ENCODE data around the gene CNR2.
"Not testable (repeated sequence)": the region's sequence is repeated elsewhere in the genome, so short reads cannot be mapped to it uniquely, and the experiment has no call there.

The CNR2 gene

DNA sequence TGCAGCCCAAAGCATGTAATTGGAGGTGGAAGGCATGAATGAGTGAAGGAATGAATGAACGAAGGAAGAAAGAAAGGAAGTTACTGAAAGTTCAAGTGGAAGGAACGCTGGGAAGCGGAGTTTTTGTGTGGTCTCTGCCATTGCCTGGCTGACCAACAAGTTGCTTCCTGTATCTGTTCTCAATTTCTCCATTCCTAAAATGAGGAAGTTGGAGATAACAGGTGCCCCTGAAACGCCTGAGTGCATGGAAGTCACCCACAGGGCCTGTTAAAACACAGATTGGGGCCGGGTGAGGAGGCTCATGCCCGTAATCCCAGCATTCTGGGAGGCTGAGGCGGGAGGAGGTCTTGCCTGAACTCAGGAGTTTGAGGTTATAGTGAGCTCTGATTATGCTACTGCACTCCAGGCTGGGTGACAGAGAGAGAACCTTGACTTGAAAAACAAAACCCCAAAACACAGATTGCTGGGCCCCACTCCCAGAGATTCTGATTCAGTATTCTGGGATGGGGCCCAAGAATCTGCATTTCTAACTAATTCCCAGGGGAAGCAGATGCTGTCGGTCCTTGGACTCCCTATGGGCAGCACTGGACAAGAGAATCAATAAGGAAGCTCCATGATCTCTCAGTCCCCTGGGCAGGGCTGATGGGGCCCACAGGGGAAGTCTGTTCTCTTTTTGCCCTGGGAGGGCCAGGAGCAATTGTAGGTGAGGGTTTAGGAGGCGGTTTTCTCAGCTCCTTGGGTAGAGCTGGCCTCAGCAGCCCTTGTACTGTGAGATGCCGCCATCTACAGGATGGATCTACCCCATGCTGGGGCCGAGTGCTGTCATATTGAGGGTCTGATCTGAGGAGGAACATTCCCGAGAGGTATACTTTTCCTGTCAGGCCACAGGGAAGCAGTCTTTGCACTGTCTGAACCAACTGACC lies 3.3 kb upstream of the CNR2 start:
- no peak for DNase-seq (ENCODE audit: low read depth)

GRCh38 chr1:23915466-23915865 lies 2.3 kb upstream of the CNR2 start:
- no peak for DNase-seq (ENCODE audit: low read depth)

DNA sequence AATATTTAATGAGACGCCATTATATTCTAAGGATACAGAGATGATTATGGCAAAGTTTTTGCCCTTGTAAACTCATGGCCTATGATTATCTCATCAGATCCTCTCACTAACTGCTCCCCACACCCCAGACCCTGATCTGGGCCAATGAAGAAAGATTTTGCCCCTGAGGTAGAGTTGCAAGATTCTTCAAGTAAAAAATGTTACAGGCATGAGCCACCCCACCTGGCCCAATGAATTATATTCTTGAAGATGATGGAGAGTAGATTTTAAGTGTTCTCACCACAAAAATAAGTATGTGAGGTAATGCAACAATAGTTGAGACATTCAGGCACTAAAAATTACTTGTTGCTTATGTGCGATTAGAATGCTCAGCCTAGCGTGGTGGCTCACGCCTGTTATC lies 1.8 kb upstream of the CNR2 start:
- no peak for DNase-seq (ENCODE audit: low read depth)

GRCh38 chr1:23911921-23912320 lies 1.2 kb downstream of the CNR2 start:
- DNase-seq (ENCODE audit: low read depth) = no peak

DNA sequence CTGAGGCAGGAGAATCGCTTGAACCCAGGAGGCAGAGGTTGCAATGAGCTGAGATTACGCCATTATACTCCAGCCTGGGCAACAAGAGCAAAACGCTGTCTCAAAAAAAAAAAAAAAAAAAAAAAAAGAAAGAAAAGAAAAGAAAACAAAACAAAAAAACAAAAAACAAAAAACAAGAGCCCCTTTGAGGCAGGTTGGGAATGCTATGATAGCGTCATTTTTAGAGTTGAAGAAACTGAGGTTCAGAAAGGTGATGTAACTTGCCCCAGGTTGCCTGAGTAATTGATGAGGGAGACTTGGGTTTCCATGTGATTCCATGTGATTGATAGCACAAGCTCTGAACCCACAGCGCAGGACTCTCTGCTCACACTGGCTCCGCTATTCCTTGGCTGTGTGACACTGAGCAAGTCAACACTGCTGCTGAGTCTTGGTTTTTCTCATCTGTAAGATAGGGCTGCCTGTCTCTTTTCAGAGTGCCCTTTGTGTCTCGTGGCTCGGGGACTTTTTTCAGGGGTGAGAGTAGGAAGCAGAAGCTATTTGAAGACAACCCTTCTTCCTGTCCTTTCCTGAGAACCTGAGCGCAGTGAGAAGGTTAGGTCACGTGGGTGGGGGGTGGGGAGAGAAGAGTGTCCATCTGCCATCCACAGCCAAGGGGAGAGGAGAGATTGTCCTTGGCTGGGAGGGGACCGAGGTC lies 2.5 kb downstream of the CNR2 start:
- no peak for DNase-seq (ENCODE audit: low read depth)

- no peak for DNase-seq (ENCODE audit: low read depth)
Measured at GRCh38 chr1:23910144-23910543, 3.0 kb downstream of the CNR2 start.

DNA sequence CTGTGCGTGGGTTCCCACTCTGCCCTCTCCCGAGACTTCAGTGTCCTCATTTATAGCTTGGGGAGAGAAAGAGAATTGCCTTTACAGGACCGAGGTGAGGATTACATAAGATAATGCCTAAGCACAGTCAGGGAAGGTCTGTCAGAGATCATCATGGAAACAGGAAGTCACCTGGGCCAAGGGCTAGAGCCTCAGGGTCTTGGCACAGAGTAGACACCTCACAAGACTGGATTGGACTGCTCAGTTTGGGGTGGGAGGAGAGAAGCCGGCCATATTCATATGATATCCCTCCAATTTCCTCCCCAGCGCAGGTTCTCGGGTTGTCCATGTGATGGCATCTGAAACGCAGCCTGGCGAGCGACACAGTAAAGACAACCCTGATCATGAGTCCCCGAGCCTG lies 3.8 kb downstream of the CNR2 start:
- no peak for DNase-seq (ENCODE audit: low read depth)

DNA sequence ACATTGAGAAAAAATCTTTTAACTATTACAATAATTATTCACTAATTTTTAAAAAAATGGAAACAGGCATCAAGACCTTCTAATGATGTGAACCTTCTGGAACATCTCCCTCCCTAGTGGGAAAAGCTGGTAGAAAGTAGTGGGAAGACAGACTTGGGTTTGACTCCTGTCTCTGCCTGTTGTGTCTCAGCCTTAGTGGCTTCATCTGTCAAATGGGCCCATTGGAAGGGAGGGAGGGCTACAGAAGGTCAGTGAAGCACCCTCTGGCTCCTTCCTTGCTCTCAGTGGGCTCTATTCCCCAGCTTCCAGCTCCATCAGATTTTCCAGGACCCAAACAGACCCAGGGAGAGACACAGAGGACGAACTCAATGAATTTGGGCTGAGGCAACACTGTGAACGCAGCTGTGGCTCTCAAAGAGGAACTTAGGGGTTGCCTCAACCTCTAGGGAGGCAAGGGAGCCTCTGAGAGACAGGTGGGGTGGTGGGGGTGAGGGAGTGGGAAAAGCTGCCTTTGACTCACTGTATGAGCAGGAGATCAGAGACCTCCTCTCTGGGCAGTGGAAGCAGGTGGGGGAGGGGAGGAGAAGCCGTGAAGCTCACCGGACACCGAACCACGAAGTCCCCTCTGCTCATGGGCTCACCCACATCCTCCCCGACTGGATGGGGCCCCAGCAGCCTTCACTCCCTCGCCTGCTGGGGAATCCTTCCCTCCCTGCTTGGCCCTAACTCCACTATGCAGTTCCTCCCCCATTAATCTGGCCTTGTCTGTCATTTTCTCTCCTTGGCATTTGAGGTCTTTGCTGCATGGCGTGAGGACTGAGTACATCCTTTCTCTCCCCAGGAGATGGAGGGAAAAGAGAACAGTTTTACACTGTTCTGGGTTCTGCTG lies 4.5 kb downstream of the CNR2 start:
- DNase-seq (ENCODE audit: low read depth) = no peak

DNA sequence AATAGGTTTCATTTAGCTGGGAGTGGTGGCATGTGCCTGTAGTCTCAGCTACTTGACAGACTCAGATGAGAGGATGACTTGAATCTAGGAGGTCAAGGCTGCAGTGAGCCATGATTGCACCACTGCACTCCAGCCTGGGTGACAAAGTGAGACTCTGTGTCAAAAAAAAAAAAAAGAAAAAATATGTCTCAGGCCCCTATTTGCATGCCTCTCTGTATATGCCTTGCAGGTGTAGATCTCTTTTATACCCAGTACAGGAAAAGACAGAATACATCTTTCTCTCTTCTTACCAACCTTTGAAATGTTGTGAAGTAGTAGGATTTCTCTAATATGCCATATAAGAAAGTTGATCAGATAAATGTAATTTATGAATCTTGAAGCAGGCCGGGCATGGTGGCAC lies 6.4 kb downstream of the CNR2 start:
- DNase-seq (ENCODE audit: low read depth) = no peak

DNA sequence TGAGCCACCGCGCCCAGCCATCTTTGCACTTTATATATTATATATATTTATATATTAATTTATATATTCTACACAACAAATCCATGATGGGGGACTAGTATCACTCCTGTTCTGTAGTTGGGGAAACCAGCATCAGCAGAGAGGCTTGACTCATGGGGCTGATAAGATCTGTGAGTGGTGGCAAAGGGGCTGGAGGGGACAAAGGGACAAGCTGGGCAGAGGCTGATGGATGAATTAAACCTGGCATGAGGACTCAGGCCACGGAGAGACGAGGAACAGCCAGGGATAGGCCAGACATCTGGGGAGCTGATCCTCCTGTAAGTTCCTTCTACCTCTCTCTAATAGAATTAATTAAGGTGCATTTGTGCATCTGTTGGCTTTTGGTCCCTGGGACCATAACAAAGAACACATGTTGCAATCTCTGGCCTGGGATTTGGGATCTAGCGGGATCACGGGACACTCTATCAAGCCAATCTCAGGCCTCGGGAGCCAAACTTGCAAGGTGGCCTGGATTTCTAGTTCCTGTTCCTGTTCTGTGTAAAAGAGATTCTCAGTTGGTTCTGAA lies 7.6 kb downstream of the CNR2 start:
- DNase-seq (ENCODE audit: low read depth) = no peak

- no peak for DNase-seq (ENCODE audit: low read depth)
Measured at GRCh38 chr1:23904748-23905357, 8.3 kb downstream of the CNR2 start.

DNA sequence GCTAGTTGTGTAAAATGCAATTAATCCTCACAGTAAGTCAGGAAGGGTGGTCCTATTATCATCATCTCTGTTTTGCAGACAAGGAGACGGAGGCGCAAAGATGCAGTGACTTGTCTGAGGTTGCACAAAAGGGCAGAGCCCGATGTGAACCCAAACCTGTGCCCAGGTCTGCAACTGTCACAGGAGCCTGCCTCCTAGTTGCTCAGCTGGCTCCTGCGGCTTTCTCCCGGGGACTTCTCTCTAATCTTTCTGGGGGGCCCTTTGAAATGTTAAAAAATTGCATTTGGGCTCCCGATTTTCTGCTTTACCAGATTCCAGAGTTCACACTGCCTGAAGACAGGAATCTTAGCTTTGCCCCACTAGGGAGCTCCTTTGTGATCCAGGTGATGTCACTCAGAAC lies 9.4 kb downstream of the CNR2 start:
- no peak for DNase-seq (ENCODE audit: low read depth)

DNA sequence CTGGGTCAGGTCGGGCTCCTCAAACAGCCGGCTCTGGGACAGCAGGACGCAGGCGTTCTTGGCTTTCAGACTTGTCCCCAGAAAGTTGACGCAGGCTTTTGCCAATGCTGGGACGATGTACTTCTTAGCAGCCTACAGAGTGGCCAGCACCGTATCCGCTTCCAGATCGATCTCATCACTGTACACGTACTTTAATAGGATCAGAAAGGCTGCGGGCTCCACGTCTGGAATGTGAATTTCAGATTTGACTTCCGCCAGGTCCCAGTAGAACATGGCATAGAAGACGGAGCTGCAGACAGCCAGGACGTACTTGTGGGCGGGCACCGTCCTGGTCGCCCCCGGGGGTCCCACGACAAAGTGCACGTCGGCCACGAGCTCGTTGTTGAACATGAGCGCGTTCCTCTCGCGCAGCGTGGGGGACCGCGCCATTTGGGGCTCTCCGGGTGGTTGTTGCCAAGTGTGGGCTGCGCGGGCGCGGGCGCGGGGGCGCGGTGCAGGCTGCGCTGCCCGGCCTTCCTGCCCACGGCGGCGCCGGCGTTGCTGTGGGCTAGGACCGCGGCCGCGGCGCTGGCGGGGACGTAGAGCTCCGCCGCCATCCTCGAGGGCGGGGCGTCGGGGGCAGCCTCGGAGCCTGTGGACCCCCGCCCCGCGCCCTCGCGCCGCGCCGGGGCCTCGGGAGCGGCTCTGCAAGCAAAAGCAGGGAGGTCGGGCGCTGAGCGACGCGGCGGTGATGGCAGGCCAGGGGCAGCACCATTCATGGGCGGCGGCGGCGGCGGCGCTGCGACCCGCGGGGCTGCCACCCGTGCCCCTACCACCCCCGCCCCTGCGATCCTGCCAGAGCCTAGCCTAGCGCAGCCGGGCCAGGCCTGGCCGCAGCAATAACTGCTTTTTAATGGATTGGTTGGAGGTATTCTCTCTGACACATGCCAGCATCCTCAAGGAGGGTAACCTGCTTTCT lies 10.6 kb downstream of the CNR2 start:
- no peak for DNase-seq (ENCODE audit: low read depth)

- DNase-seq (ENCODE audit: low read depth) = not testable (repeated sequence)
Measured at GRCh38 chr1:23900017-23900416, 13.1 kb downstream of the CNR2 start.

DNA sequence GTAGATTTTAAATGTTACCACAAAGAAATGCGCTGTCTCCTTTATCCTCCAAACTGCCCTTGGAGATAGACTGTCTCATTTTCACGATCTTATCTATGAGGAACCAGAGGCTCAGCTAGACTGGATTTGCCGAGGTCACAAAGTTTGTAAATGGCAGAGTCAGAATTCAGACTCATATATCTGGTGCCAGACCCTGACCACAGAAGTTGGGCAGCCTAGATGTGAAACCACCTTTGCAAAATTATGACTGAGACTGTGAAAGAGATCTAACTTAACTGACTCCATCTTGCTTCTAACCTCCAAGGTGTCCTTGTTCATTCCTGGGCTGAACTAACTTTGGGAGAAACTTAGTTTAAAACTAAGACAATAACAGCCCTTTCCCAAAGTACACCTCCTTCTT lies 14.1 kb downstream of the CNR2 start:
- DNase-seq (ENCODE audit: low read depth) = no peak

GRCh38 chr1:23897083-23897482 lies 16.1 kb downstream of the CNR2 start:
- DNase-seq (ENCODE audit: low read depth) = no peak

DNA sequence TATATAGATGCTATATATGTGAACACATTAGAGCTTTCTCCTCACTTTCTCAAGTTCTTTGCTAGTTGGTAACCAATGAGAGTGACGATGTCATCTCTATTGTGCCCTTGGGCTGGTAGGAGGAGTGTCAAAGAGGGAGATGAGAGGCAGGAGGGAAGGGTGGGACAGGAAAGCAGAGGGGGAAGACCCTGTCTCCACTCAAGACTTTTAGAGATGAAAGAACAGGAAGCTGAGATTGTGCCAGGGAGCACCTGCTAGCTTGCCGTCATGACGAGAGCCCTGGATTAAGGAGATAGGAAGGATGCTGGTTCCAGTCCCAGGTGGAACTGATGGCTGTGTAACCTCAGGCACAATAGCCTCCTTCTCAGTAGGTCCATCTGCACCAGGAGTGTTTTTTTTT lies 16.7 kb downstream of the CNR2 start:
- DNase-seq (ENCODE audit: low read depth) = no peak

- no peak for DNase-seq (ENCODE audit: low read depth)
Measured at GRCh38 chr1:23895993-23896392, 17.2 kb downstream of the CNR2 start.

- DNase-seq (ENCODE audit: low read depth) = no peak
Measured at GRCh38 chr1:23895082-23895481, 18.1 kb downstream of the CNR2 start.

DNA sequence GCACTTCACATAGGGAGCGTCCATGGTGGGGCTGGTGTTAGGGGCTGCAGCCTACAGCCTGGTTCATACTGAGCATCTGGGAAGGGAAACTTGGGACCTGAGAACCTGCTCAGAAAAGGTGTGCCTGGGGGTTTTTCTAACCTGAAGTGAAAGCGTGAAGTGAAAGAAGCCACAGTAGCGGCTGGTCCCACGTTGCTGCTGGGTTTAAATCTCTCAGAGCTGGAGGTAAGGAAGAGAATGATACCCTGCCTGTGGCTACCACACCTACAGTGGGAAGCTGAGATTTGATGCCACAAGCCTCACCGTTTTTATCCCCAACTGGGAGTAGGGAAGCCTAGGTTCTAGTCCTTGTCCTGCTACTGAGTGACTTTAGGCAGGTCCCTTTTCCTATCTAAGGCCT lies 24.1 kb downstream of the CNR2 start:
- DNase-seq (ENCODE audit: low read depth) = no peak

DNA sequence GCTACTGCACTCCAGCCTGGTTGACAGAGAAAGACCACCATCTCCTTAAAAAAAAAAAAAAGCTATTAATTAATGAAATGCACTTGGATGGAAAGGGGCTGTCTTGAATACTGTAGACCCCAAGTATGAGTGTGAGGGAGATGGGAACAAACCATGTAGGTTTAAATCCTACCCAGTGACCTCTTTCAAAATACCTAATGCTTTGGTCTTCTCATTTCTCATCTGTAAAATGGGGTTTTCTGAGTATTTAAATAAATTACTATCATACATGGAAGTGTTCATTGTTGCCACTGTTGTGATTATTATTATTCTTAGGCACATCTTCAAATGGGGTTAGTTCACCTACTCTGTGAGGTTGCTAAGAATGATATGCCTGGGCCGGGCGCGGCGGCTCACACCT lies 27.9 kb downstream of the CNR2 start:
- DNase-seq (ENCODE audit: low read depth) = no peak
